K562 (cell line): ENCODE data around the gene GJD4. TPM values are rescaled to one million over a fixed set of nuclear protein-coding genes. Genes with fewer than 3 reads are reported as not detected.

ENCODE experiments used
- ARID4B ChIP-seq: sonication (generic); formaldehyde crosslinking; IDR thresholded peaks from 2 replicates; pipeline ENCODE4 v1.8.0; 2022; ENCODE audit warnings: mild to moderate bottlenecking, missing genetic modification reagents
- CEBPG ChIP-seq, 3 experiments: fragments of 200-800 bp in 1 of 3; sonication (Bioruptor generic) in 1 of 3; sonication (generic) in 1 of 3; formaldehyde crosslinking in 1 of 3; IDR thresholded peaks in 2 of 3; conservative IDR thresholded peaks in 1 of 3; 2 replicates each; pipeline versions ENCODE4 v1.6.1 to v1.8.0; 2016 to 2022; ENCODE audit warnings: missing compliant biosample characterization in 2 of 3, missing genetic modification characterization in 2 of 3, mild to moderate bottlenecking in 1 of 3, missing genetic modification reagents in 1 of 3
- ELF1 ChIP-seq: fragments of 200-800 bp; sonication (Bioruptor generic); IDR thresholded peaks from 2 replicates; pipeline ENCODE4 v1.6.1; 2016; ENCODE audit warnings: missing genetic modification characterization, missing compliant biosample characterization
- MCM2 ChIP-seq: fragments of 450-650 bp; IDR thresholded peaks from 2 replicates; pipeline ENCODE4 v1.6.1; 2017; ENCODE audit warnings: low read depth, mild to moderate bottlenecking
- RHOXF2B ChIP-seq: fragments of 250-450 bp; sonication (Bioruptor Pico); conservative IDR thresholded peaks from 2 replicates; pipeline ENCODE4 v1.5.1; 2021
- SMC3 ChIP-seq: conservative IDR thresholded peaks from 2 replicates; pipeline ENCODE4 v1.6.1; 2011; ENCODE audit warnings: low read depth, low read length, improper control_type of control experiment; ENCODE audit not compliant: insufficient read depth
- ZNF699 ChIP-seq: fragments of 250-450 bp; sonication (Bioruptor Pico); IDR thresholded peaks from 2 replicates; pipeline ENCODE4 v1.8.0; 2021; ENCODE audit warnings: mild to moderate bottlenecking, moderate library complexity; ENCODE audit not compliant: insufficient replicate concordance
- polyA plus RNA-seq, 8 experiments: library from polyadenylated mRNA; depleted of rRNA in 4 of 8; stranded (reverse) in 5 of 8; unstranded in 3 of 8; fragments of >200 nt; fragmentation: Nextera tagmentation in 2 of 8; fragmentation: Illumina TruSeq in 1 of 8; extraction: Ambion mirVana in 2 of 8; extraction: Trizol in 1 of 8; gene quantifications; 2 replicates each; pipeline versions ENCODE4 v1.2.1 to v1.2.3, GENCODE V29; 2011 to 2014; ENCODE audit warnings: inconsistent platforms in 1 of 8, missing spikeins in 1 of 8
- total RNA-seq, 7 experiments: library from RNA; depleted of rRNA in 6 of 7; stranded (reverse); fragments of >200 nt in 6 of 7; fragmentation: Illumina TruSeq in 2 of 7; extraction: Trizol in 2 of 7; gene quantifications; 2 replicates each; pipeline versions ENCODE4 v1.2.1 to v1.2.3, GENCODE V29; 2011 to 2021; ENCODE audit warnings: low replicate concordance in 1 of 7
- TF ChIP-seq, protein P1 (sequence below), 3 experiments: IDR thresholded peaks in 2 of 3; conservative IDR thresholded peaks in 1 of 3; 2 replicates each; pipeline ENCODE4 v1.5.1; 2011 to 2012; ENCODE audit warnings: low read length in 3 of 3, mild to moderate bottlenecking in 3 of 3, control low read depth in 2 of 3, improper control_type of control experiment in 1 of 3, inconsistent platforms in 1 of 3, low read depth in 1 of 3, mixed read lengths in 1 of 3, moderate library complexity in 1 of 3; ENCODE audit not compliant: insufficient read depth in 2 of 3

GJD4 gene
- total and polyA plus RNA-seq, 9 of the 15 experiments (the other 6 are each of a cell fraction or from before 2014, with no cell fraction given) = not detected

DNA sequence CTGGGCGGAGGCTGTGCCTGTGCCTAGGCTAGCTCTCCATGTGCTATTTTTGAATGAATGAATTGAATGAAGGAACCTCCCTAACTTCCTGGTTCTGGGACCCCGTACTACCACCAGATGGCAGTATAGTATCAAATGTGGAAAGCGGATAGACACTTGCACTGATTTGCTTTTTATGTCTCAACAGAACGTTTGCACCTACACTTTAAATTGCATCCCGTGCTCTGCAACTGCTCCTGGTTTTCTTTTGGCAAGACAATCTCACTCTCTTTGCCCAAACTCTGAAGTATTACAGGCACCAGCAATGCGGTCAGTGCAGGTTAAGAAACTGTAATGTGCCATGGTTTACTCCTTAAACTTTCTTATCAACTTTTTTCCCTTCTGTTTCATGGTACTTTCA lies 30.4 kb downstream of the GJD4 start (continued):
- TF ChIP-seq RHOXF2B (CRISPR knock-in tag) (no peak), CEBPG (CRISPR knock-in tag; IDR thresholded peaks at IDR 0.05) (no peak), CEBPG (tag; conservative IDR thresholded peaks at IDR 0.05 in 1 of 2, IDR thresholded peaks at IDR 0.05 in 1 of 2) (no peak), ZNF699 (CRISPR knock-in tag) (no peak), ARID4B (CRISPR knock-in tag) (no peak), ELF1 (tag) (peak; percentile 94), MCM2 (no peak), SMC3 (peak; percentile 85)
- TF ChIP-seq, protein P1, sequence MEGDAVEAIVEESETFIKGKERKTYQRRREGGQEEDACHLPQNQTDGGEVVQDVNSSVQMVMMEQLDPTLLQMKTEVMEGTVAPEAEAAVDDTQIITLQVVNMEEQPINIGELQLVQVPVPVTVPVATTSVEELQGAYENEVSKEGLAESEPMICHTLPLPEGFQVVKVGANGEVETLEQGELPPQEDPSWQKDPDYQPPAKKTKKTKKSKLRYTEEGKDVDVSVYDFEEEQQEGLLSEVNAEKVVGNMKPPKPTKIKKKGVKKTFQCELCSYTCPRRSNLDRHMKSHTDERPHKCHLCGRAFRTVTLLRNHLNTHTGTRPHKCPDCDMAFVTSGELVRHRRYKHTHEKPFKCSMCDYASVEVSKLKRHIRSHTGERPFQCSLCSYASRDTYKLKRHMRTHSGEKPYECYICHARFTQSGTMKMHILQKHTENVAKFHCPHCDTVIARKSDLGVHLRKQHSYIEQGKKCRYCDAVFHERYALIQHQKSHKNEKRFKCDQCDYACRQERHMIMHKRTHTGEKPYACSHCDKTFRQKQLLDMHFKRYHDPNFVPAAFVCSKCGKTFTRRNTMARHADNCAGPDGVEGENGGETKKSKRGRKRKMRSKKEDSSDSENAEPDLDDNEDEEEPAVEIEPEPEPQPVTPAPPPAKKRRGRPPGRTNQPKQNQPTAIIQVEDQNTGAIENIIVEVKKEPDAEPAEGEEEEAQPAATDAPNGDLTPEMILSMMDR (IDR thresholded peaks at IDR 0.05 in 2 of 3, conservative IDR thresholded peaks at IDR 0.05 in 1 of 3; ENCODE audit: insufficient read depth in 2 of 3, low read depth in 1 of 3, low read length in 3 of 3) = peak; percentile 63 to 90 (median 82)
